CD14-positive monocyte (primary cell): ENCODE data around the gene ZNF503. TPM values are rescaled to one million over a fixed set of nuclear protein-coding genes. Genes with fewer than 3 reads are reported as not detected.

Source experiments
- DNase-seq, 3 donors: peaks; one replicate each; pipeline ENCODE4 v3.0.0-alpha.2; 2011 to 2022
- H2AFZ ChIP-seq: 2 replicates; pipeline ENCODE4 v1.6.0; 2012; ENCODE audit warnings: mild to moderate bottlenecking, low read depth, low read length, inconsistent platforms; ENCODE audit not compliant: insufficient read depth, poor library complexity, severe bottlenecking
- H3K27ac ChIP-seq, 2 donors: 1 replicate in 1 of 2; 2 replicates in 1 of 2; pipeline ENCODE4 v1.5.1; 2012 to 2013; ENCODE audit warnings: low read length in 2 of 2, control low read depth in 1 of 2, inconsistent platforms in 1 of 2, low read depth in 1 of 2, mild to moderate bottlenecking in 1 of 2
- H3K27me3 ChIP-seq, 2 donors: one replicate each; pipeline versions ENCODE4 v1.6.0 to v1.6.1; 2011 to 2013; ENCODE audit warnings: low read length in 2 of 2; ENCODE audit not compliant: control insufficient read depth in 2 of 2, insufficient read depth in 2 of 2
- H3K36me3 ChIP-seq, 2 donors: replicated peaks in 1 of 2; 1 replicate in 1 of 2; 2 replicates in 1 of 2; pipeline versions ENCODE4 v1.5.1 to v1.6.1; 2012 to 2013; ENCODE audit warnings: low read length in 2 of 2, control low read depth in 1 of 2, inconsistent platforms in 1 of 2, mild to moderate bottlenecking in 1 of 2; ENCODE audit not compliant: insufficient read depth in 2 of 2, control insufficient read depth in 1 of 2
- H3K4me1 ChIP-seq, 2 donors: 1 replicate in 1 of 2; 2 replicates in 1 of 2; pipeline versions ENCODE4 v1.5.1 to v1.6.1; 2012 to 2013; ENCODE audit warnings: low read length in 2 of 2, control low read depth in 1 of 2, inconsistent platforms in 1 of 2, mild to moderate bottlenecking in 1 of 2, moderate library complexity in 1 of 2; ENCODE audit not compliant: insufficient read depth in 2 of 2, control insufficient read depth in 1 of 2
- H3K4me2 ChIP-seq: replicated peaks from 2 replicates; pipeline ENCODE3; 2012; ENCODE audit warnings: low read length, moderate library complexity, mild to moderate bottlenecking; ENCODE audit not compliant: poor library complexity, severe bottlenecking; ENCODE audit errors: extremely low read depth
- H3K4me3 ChIP-seq, 3 experiments: fragments of 200-600 bp in 1 of 3; sonication (generic) in 1 of 3; replicated peaks in 1 of 3; 1 replicate in 2 of 3; 2 replicates in 1 of 3; pipeline ENCODE4 v1.5.1; 2011 to 2013; ENCODE audit warnings: low read length in 3 of 3, mild to moderate bottlenecking in 3 of 3, control low read depth in 2 of 3, low read depth in 2 of 3, inconsistent platforms in 1 of 3, moderate library complexity in 1 of 3
- H3K79me2 ChIP-seq: 2 replicates; pipeline ENCODE4 v1.6.0; 2012; ENCODE audit warnings: mild to moderate bottlenecking, control low read depth, inconsistent platforms, low read length, moderate library complexity; ENCODE audit not compliant: insufficient read depth
- H3K9ac ChIP-seq: 2 replicates; pipeline ENCODE4 v1.6.0; 2017; ENCODE audit warnings: low read length, mild to moderate bottlenecking; ENCODE audit not compliant: insufficient read depth, poor library complexity, severe bottlenecking
- H3K9me3 ChIP-seq, 2 donors: replicated peaks in 1 of 2; 1 replicate in 1 of 2; 2 replicates in 1 of 2; pipeline versions ENCODE4 v1.5.1 to v1.6.1; 2012 to 2013; ENCODE audit warnings: low read length in 2 of 2, control low read depth in 1 of 2; ENCODE audit not compliant: control insufficient read depth in 1 of 2, insufficient read depth in 1 of 2
- H4K20me1 ChIP-seq: 2 replicates; pipeline ENCODE4 v1.6.0; 2012; ENCODE audit warnings: mild to moderate bottlenecking, low read length, control low read depth, moderate library complexity; ENCODE audit not compliant: insufficient read depth
- H3K27ac Mint-ChIP-seq, 7 donors: one replicate each; pipeline ENCODE4 v1.8.0; 2020; ENCODE audit warnings: mild to moderate bottlenecking in 7 of 7, mixed read lengths in 7 of 7, moderate library complexity in 6 of 7, inconsistent platforms in 2 of 7
- H3K27me3 Mint-ChIP-seq, 3 donors: one replicate each; pipeline ENCODE4 v1.8.0; 2021 to 2022; ENCODE audit warnings: low read depth in 3 of 3, mild to moderate bottlenecking in 3 of 3, mixed read lengths in 3 of 3, moderate library complexity in 3 of 3, inconsistent platforms in 1 of 3
- H3K36me3 Mint-ChIP-seq, 2 donors: one replicate each; pipeline ENCODE4 v1.8.0; 2020; ENCODE audit warnings: mixed read lengths in 2 of 2, inconsistent platforms in 1 of 2, mild to moderate bottlenecking in 1 of 2
- H3K4me1 Mint-ChIP-seq: one replicate; pipeline ENCODE4 v1.8.0; 2020; ENCODE audit warnings: mild to moderate bottlenecking, mixed read lengths
- H3K4me3 Mint-ChIP-seq, 2 donors: one replicate each; pipeline ENCODE4 v1.8.0; 2020; ENCODE audit warnings: mild to moderate bottlenecking in 2 of 2, mixed read lengths in 2 of 2, moderate library complexity in 1 of 2
- H3K9me3 Mint-ChIP-seq, 7 donors: one replicate each; pipeline ENCODE4 v1.8.0; 2020 to 2022; ENCODE audit warnings: mixed read lengths in 7 of 7, mild to moderate bottlenecking in 6 of 7, moderate library complexity in 6 of 7, inconsistent platforms in 2 of 7
- whole genome bisulfite sequencing: methylation state at CpG from one replicate; pipeline ENCODE4 v1.1.5; 2013; ENCODE audit warnings: missing lambda C conversion rate; ENCODE audit not compliant: insufficient coverage; 5-methylcytosine and 5-hydroxymethylcytosine counted together
- intact Hi-C, 2 donors: fragments of 100-400 bp; cut with micrococcal nuclease; formaldehyde crosslinking; loops; one replicate each; pipeline versions ENCODE4 v1.15.0 to v1.15.1; 2023
- polyA plus RNA-seq, 3 donors: library from polyadenylated mRNA; depleted of rRNA in 1 of 3; unstranded in 2 of 3; stranded (reverse) in 1 of 3; fragments of 300-500 nt in 2 of 3; fragments of >200 nt in 1 of 3; fragmentation: Illumina TruSeq in 2 of 3; gene quantifications; 1 replicate in 2 of 3; 2 replicates in 1 of 3; pipeline ENCODE4 v1.2.3, GENCODE V29; 2012 to 2021
- TF ChIP-seq, protein P1 (sequence below): fragments of 200-600 bp; IDR thresholded peaks from one replicate; pipeline ENCODE4 v1.8.0; 2022; ENCODE audit warnings: antibody characterized with exemption, mild to moderate bottlenecking

ZNF503 gene
- polyA plus RNA-seq, 3 donors, result 0.65 to 7.2 (median 1.3) TPM

DNA sequence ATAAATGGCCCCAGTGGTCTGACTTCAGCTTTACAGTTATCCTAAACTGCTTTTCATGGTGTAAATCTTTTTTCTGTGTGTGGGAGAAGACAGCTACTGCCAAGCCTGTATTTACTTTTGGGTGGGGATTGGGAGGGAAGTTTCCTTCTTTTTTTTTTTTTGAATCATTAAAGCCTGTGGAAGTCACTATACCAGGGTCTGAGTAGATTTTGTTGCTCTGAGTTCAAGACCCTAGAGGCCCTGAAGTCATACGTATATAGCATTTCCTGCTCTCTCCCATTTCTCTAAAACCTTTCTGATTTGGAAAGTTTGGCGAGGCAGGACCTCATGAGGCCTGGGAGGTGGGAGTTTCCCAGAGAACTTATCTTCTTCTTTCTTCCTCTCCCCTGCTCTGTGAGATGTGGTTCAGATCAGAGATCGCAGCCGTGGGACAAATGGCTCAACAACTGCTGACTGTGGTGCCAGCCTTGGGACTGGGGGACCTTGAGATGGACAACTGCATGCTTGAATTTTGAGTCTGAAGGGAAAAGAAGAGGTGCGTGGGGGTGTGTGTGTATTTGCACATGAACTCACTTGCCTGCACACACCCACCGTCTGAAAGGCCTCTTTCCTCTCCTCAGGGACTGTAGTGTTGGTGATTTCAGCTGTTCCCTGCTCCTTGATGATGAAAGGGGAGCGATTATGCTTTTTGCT is 48.0 kb upstream of the ZNF503 start:
- Histone ChIP-seq H3K27ac (no peak overlapping the region), H3K79me2 (peaks cover 96% of the 10 kb centered on the region), H3K4me1 (no peaks in the 10 kb centered on the region), H4K20me1 (peaks cover 36% of the 10 kb centered on the region), H3K4me3 (no peak overlapping the region), H3K27me3 (no peaks in the 10 kb centered on the region), H3K9me3 (peaks cover 14 to 17% of the 10 kb centered on the region in 2 donors), H3K9ac (no peak overlapping the region), H3K36me3 (peaks cover 23 to 90% of the 10 kb centered on the region in 2 donors), H2AFZ (no peak overlapping the region), H3K4me2 (no peak overlapping the region)
- TF ChIP-seq, protein P1, sequence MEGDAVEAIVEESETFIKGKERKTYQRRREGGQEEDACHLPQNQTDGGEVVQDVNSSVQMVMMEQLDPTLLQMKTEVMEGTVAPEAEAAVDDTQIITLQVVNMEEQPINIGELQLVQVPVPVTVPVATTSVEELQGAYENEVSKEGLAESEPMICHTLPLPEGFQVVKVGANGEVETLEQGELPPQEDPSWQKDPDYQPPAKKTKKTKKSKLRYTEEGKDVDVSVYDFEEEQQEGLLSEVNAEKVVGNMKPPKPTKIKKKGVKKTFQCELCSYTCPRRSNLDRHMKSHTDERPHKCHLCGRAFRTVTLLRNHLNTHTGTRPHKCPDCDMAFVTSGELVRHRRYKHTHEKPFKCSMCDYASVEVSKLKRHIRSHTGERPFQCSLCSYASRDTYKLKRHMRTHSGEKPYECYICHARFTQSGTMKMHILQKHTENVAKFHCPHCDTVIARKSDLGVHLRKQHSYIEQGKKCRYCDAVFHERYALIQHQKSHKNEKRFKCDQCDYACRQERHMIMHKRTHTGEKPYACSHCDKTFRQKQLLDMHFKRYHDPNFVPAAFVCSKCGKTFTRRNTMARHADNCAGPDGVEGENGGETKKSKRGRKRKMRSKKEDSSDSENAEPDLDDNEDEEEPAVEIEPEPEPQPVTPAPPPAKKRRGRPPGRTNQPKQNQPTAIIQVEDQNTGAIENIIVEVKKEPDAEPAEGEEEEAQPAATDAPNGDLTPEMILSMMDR, result no peak
- H3K27me3 Mint-ChIP-seq, result no peaks in the 10 kb centered on the region
- H3K36me3 Mint-ChIP-seq, result peaks cover 50 to 83% of the 10 kb centered on the region in 2 donors
- H3K9me3 Mint-ChIP-seq, result peaks cover 12 to 18% (median 15%) of the 10 kb centered on the region in 7 donors
- peak overlapping the region in 2 of 7 donors; percentile 58 to 83 for H3K27ac Mint-ChIP-seq
- peaks cover 3% of the 10 kb centered on the region for H3K4me1 Mint-ChIP-seq
- WGBS, result 100% methylated on average over 2 of the region's 7 CpGs
- H3K4me3 Mint-ChIP-seq, result no peak overlapping the region
- no peak for DNase-seq
- intact Hi-C loops, result no loop called here

GRCh38 chr10:75448166-75448565 is 46.6 kb upstream of the ZNF503 start:
- Histone ChIP-seq H3K27ac (no peak overlapping the region), H3K4me2 (no peak overlapping the region), H3K9me3 (peaks cover 18 to 30% of the 10 kb centered on the region in 2 donors), H2AFZ (no peak overlapping the region), H3K4me1 (no peaks in the 10 kb centered on the region), H3K36me3 (peaks cover 23 to 90% of the 10 kb centered on the region in 2 donors), H4K20me1 (peaks cover 31% of the 10 kb centered on the region), H3K27me3 (no peaks in the 10 kb centered on the region), H3K4me3 (no peak overlapping the region), H3K9ac (no peak overlapping the region), H3K79me2 (peaks cover 95% of the 10 kb centered on the region)
- no peak for DNase-seq
- TF ChIP-seq, protein P1, result no peak
- intact Hi-C loops, result no loop called here
- no peak overlapping the region for H3K27ac Mint-ChIP-seq
- peaks cover 19 to 29% (median 25%) of the 10 kb centered on the region in 7 donors for H3K9me3 Mint-ChIP-seq
- H3K4me3 Mint-ChIP-seq, result no peak overlapping the region
- H3K4me1 Mint-ChIP-seq, result peaks cover 3% of the 10 kb centered on the region
- no peaks in the 10 kb centered on the region for H3K27me3 Mint-ChIP-seq
- no CpG with 5 or more reads among the region's 2 CpGs for WGBS
- H3K36me3 Mint-ChIP-seq, result peaks cover 48 to 83% of the 10 kb centered on the region in 2 donors
